CD8-positive, alpha-beta memory T cell (primary cell): ENCODE data around the gene PCDHGA4. TPM values are rescaled to one million over a fixed set of nuclear protein-coding genes. Genes with fewer than 3 reads are reported as not detected.
A peak's percentile ranks its signal among the peaks of the same experiment; 100 is the strongest.
"Not testable (repeated sequence)": the region's sequence is repeated elsewhere in the genome, so short reads cannot be mapped to it uniquely, and the experiment has no call there.

ENCODE experiments used
- CTCF ChIA-PET: fragments of 350-600 bp; sonication (Branson Sonifier 250); formaldehyde crosslinking; loops from one replicate; lab custom pipeline; 2021; ENCODE audit warnings: antibody characterized with exemption; lab: Charles Lee
- POLR2A ChIA-PET: fragments of 350-600 bp; sonication (Branson Sonifier 250); formaldehyde crosslinking; loops from one replicate; lab custom pipeline; 2021; ENCODE audit warnings: antibody characterized with exemption; lab: Charles Lee
- DNase-seq, 5 donors: peaks; one replicate each; pipeline versions ENCODE4 v3.0.0 to v3.0.0-alpha.2; 2020 to 2022; ENCODE audit warnings: mixed read lengths in 1 of 5
- H3K27ac ChIP-seq: one replicate; pipeline ENCODE4 v1.7.0; 2013; ENCODE audit warnings: low read depth, mild to moderate bottlenecking, low read length, moderate library complexity
- H3K27me3 ChIP-seq: 2 replicates; pipeline ENCODE4 v1.7.0; 2013; ENCODE audit warnings: low read length, mild to moderate bottlenecking; ENCODE audit not compliant: insufficient read depth, poor library complexity, severe bottlenecking
- H3K36me3 ChIP-seq: 2 replicates; pipeline ENCODE4 v1.7.0; 2013; ENCODE audit warnings: mild to moderate bottlenecking, low read length, moderate library complexity; ENCODE audit not compliant: insufficient read depth
- H3K4me1 ChIP-seq: 2 replicates; pipeline ENCODE4 v1.7.0; 2013; ENCODE audit warnings: mild to moderate bottlenecking, low read length, moderate library complexity; ENCODE audit not compliant: insufficient read depth
- H3K4me3 ChIP-seq: 2 replicates; pipeline ENCODE4 v1.7.0; 2013; ENCODE audit warnings: mild to moderate bottlenecking, low read length
- H3K9me3 ChIP-seq: 2 replicates; pipeline ENCODE4 v1.7.0; 2013; ENCODE audit warnings: mild to moderate bottlenecking, low read length
- H3K27ac Mint-ChIP-seq, 8 donors: one replicate each; pipeline ENCODE4 v1.8.0; 2020 to 2021; ENCODE audit warnings: mixed read lengths in 8 of 8, mild to moderate bottlenecking in 6 of 8, inconsistent platforms in 3 of 8, moderate library complexity in 3 of 8
- H3K27me3 Mint-ChIP-seq, 2 donors: one replicate each; pipeline ENCODE4 v1.8.0; 2020 to 2021; ENCODE audit warnings: mixed read lengths in 2 of 2, mild to moderate bottlenecking in 1 of 2, moderate library complexity in 1 of 2
- H3K36me3 Mint-ChIP-seq, 3 donors: one replicate each; pipeline ENCODE4 v1.8.0; 2020 to 2021; ENCODE audit warnings: mixed read lengths in 3 of 3, inconsistent platforms in 1 of 3, mild to moderate bottlenecking in 1 of 3
- H3K4me1 Mint-ChIP-seq, 3 donors: one replicate each; pipeline ENCODE4 v1.8.0; 2020 to 2021; ENCODE audit warnings: mixed read lengths in 3 of 3, inconsistent platforms in 1 of 3, mild to moderate bottlenecking in 1 of 3
- H3K4me3 Mint-ChIP-seq, 7 donors: one replicate each; pipeline ENCODE4 v1.8.0; 2020 to 2021; ENCODE audit warnings: mixed read lengths in 7 of 7, mild to moderate bottlenecking in 6 of 7, moderate library complexity in 4 of 7, inconsistent platforms in 2 of 7
- H3K9me3 Mint-ChIP-seq, 5 donors: one replicate each; pipeline ENCODE4 v1.8.0; 2020 to 2022; ENCODE audit warnings: mixed read lengths in 5 of 5, mild to moderate bottlenecking in 3 of 5, moderate library complexity in 2 of 5, inconsistent platforms in 1 of 5
- polyA plus RNA-seq: library from polyadenylated mRNA; unstranded; fragments of 300-500 nt; fragmentation: Illumina TruSeq; gene quantifications from one replicate; pipeline ENCODE4 v1.2.3, GENCODE V29; 2021
- total RNA-seq, 2 experiments: library from RNA; stranded (reverse); gene quantifications; one replicate each; pipeline ENCODE4 v1.2.3, GENCODE V29; 2021

PCDHGA4 gene
- total and polyA plus RNA-seq, 3 experiments from 2014 or later, result 0.09 to 0.16 TPM; not detected in 1

DNA sequence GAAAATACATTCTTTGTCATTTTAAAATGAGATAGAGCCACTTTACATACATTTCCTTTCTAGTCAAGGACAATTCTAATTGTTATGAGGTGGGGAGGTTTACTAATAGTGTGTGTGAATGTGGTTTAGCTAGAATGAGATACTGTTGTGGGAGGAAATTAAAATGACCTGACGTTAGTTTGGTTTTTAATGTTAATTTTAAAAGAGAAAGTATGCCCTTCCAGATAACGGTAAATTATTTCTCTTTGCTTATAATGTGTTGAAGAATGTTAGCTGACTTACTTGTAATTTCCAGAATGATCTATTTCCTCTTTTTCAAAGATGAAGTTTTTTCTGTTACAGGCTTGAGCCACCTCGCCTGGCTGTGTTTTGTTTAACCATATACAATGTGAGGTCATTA lies 32.6 kb upstream of the PCDHGA4 start:
- Histone ChIP-seq H3K4me1 (peaks cover 20% of the 10 kb centered on the region), H3K27ac (no peak overlapping the region), H3K27me3 (no peaks in the 10 kb centered on the region), H3K9me3 (peaks cover 39% of the 10 kb centered on the region), H3K36me3 (peaks cover 12% of the 10 kb centered on the region), H3K4me3 (no peak overlapping the region)
- peaks cover 19 to 37% (median 32%) of the 10 kb centered on the region in 3 donors for H3K36me3 Mint-ChIP-seq
- POLR2A ChIA-PET, result no interaction called here
- H3K4me3 Mint-ChIP-seq, result peak overlapping the region in 4 of 7 donors; percentile 16 to 91 (median 34)
- H3K27ac Mint-ChIP-seq, result peak overlapping the region in 2 of 8 donors; percentile 27 to 99
- CTCF ChIA-PET, result interaction anchor here (1.2 kb wide), 1 partner anchor 236 kb away, joined by 4 read pairs; no protein-coding TSS in a partner anchor
- peaks cover 38 to 72% (median 62%) of the 10 kb centered on the region in 5 donors for H3K9me3 Mint-ChIP-seq
- peaks cover 11 to 16% of the 10 kb centered on the region in 2 donors for H3K27me3 Mint-ChIP-seq
- H3K4me1 Mint-ChIP-seq, result peaks cover 35 to 57% (median 41%) of the 10 kb centered on the region in 3 donors
- no peak for DNase-seq

DNA sequence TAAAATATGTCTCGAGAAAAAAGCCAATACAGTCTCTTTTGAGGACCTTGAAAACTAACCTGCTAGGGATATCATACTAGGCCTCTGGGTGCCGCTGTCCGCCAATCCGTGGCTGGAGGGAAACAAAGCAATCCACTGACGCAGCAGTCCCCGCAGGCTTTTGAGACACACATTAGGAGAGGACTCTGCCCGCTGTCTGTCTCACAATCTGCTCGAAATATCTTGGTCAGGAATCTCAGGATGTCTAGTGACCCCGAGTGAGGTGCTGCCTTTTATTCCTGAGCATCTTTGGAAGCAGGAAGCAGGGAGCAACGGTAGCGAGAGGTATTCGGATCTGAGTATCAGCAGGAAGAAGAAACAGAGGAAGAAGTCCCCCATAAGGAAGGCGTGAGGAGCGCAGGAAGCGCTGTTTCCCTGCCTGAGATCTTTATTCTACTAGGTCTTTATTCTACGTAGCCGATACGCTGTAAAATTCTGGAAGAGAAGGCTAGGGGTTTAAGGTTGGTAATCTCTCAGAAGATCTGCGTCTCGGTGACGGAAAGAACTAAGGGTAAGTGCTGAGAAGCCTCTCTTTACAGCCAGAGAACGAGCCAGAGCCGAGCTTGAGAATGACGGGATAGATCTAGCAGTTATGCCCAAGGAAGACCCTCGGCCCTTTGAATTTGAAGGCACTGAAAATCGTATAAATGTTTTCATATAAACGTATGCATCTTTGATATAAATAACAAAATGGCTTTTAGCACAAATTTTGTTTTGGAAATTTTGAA lies 28.6 kb upstream of the PCDHGA4 start:
- CTCF ChIA-PET, result interaction anchor here (0.8 to 2.1 kb wide), 4 partner anchors 195 to 237 kb away, joined by 3 to 5 read pairs (median 4); no protein-coding TSS in a partner anchor
- H3K27ac ChIP-seq, result no peak overlapping the region
- H3K36me3 Mint-ChIP-seq, result peaks cover 2 to 4% (median 4%) of the 10 kb centered on the region in 3 donors
- peaks cover 35 to 51% of the 10 kb centered on the region in 2 donors for H3K27me3 Mint-ChIP-seq
- no peaks in the 10 kb centered on the region for H3K36me3 ChIP-seq
- H3K9me3 ChIP-seq, result peaks cover 13% of the 10 kb centered on the region
- peaks cover 8% of the 10 kb centered on the region for H3K4me1 ChIP-seq
- H3K4me1 Mint-ChIP-seq, result peaks cover 9 to 31% (median 12%) of the 10 kb centered on the region in 3 donors
- peak overlapping the region; percentile 60 for H3K4me3 ChIP-seq
- POLR2A ChIA-PET, result interaction anchor here (0.6 to 1.0 kb wide), 3 partner anchors 199 to 238 kb away, joined by 4 to 8 read pairs (median 4); no protein-coding TSS in a partner anchor
- H3K27ac Mint-ChIP-seq, result peak overlapping the region; percentile 25 to 96 (median 92)
- DNase-seq, result peak; percentile 22 to 79 (median 59)
- peaks cover 16 to 63% (median 52%) of the 10 kb centered on the region in 5 donors for H3K9me3 Mint-ChIP-seq
- peak overlapping the region; percentile 81 to 96 (median 94) for H3K4me3 Mint-ChIP-seq
- H3K27me3 ChIP-seq, result peaks cover 3% of the 10 kb centered on the region

DNA sequence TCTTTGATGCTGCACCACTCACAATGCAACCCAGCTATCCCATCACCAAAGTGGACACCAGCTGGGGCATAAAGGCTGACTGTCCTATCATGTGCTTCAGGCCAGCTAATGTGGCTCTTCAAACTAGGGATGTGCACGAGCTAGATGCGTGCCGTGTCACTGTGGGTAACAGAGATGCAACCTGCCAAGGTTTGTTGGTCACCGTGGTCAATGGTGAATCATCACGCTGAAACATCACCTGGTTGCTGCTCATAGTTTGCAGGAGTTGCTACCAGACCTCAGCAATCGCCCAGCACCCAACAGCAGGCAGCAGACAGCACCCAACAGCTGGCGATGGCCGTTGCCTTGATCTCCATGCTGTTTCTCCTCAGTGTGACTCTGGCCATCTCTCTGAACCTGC lies 26.6 kb upstream of the PCDHGA4 start:
- Histone ChIP-seq H3K9me3 (no peaks in the 10 kb centered on the region), H3K4me3 (no peak overlapping the region)

GRCh38 chr5:141330299-141331080 lies 24.3 kb upstream of the PCDHGA4 start, which contains the start of gene PCDHGA1:
PCDHGA1 (plus strand) TSS chr5:141330514.
- no peak within 1 kb of the TSS for H3K27ac ChIP-seq
- peaks cover 4 to 10% (median 5%) of the 10 kb centered on the region in 3 donors for H3K36me3 Mint-ChIP-seq
- peaks cover 3% of the 10 kb centered on the region for H3K27me3 ChIP-seq
- peak in 2 of 5 donors; percentile 8 to 51 for DNase-seq
- POLR2A ChIA-PET, result interaction anchor here (0.5 to 1.2 kb wide), 3 partner anchors 10 to 65 kb away, joined by 3 to 8 read pairs (median 6); partner anchors contain the start of gene TAF7
- H3K4me1 Mint-ChIP-seq, result peaks cover 9 to 18% (median 10%) of the 10 kb centered on the region in 3 donors
- no peak within 1 kb of the TSS for H3K27ac Mint-ChIP-seq
- H3K4me3 Mint-ChIP-seq, result peak within 1 kb of the TSS; percentile 18 to 78 (median 50)
- H3K9me3 ChIP-seq, result no peaks in the 10 kb centered on the region
- H3K9me3 Mint-ChIP-seq, result peaks cover 28 to 73% (median 65%) of the 10 kb centered on the region in 5 donors
- H3K27me3 Mint-ChIP-seq, result peaks cover 63 to 83% of the 10 kb centered on the region in 2 donors
- no peaks in the 10 kb centered on the region for H3K36me3 ChIP-seq
- H3K4me3 ChIP-seq, result no peak within 1 kb of the TSS
- peaks cover 4% of the 10 kb centered on the region for H3K4me1 ChIP-seq
- CTCF ChIA-PET, result interaction anchor here (1.0 to 3.5 kb wide), 8 partner anchors 9 to 237 kb away, joined by 3 to 28 read pairs (median 3); partner anchors contain the start of genes PCDHGB3 and TAF7

More for the DNA sequence above, 26.6 kb upstream of the PCDHGA4 start:
- Histone ChIP-seq H3K27me3 (peaks cover 3% of the 10 kb centered on the region), H3K36me3 (no peaks in the 10 kb centered on the region), H3K4me1 (peaks cover 4% of the 10 kb centered on the region), H3K27ac (no peak overlapping the region)
- H3K4me1 Mint-ChIP-seq, result peaks cover 9 to 18% (median 10%) of the 10 kb centered on the region in 3 donors
- H3K27me3 Mint-ChIP-seq, result peaks cover 46 to 64% of the 10 kb centered on the region in 2 donors
- no peak for DNase-seq
- POLR2A ChIA-PET, result interaction anchor here (1.0 kb wide), 1 partner anchor 8 kb away, joined by 3 read pairs; no protein-coding TSS in a partner anchor
- H3K27ac Mint-ChIP-seq, result no peak overlapping the region
- CTCF ChIA-PET, result interaction anchor here (1.0 to 3.5 kb wide), 3 partner anchors 9 to 236 kb away, joined by 4 to 28 read pairs (median 5); partner anchors contain the start of gene TAF7
- H3K4me3 Mint-ChIP-seq, result no peak overlapping the region
- H3K9me3 Mint-ChIP-seq, result peaks cover 14 to 58% (median 52%) of the 10 kb centered on the region in 5 donors
- H3K36me3 Mint-ChIP-seq, result peaks cover 1 to 6% (median 2%) of the 10 kb centered on the region in 3 donors

- H3K9me3 ChIP-seq, H3K4me1 Mint-ChIP-seq, H3K27ac ChIP-seq, H3K4me3 ChIP-seq, DNase-seq, H3K4me3 Mint-ChIP-seq, H3K27ac Mint-ChIP-seq, H3K27me3 ChIP-seq, POLR2A ChIA-PET, H3K36me3 ChIP-seq, H3K4me1 ChIP-seq: not testable (repeated sequence)
- H3K27me3 Mint-ChIP-seq, result peaks cover 73 to 86% of the 10 kb centered on the region in 2 donors
- H3K36me3 Mint-ChIP-seq, result peaks cover 4 to 20% (median 7%) of the 10 kb centered on the region in 3 donors
- CTCF ChIA-PET, result interaction anchor here (2.8 kb wide), 1 partner anchor 12 kb away, joined by 12 read pairs; the partner anchor contains the start of gene TAF7
- peaks cover 41 to 78% (median 74%) of the 10 kb centered on the region in 5 donors for H3K9me3 Mint-ChIP-seq
These were observed 22.2 kb upstream of the PCDHGA4 start for GRCh38 chr5:141332571-141332970.

DNA sequence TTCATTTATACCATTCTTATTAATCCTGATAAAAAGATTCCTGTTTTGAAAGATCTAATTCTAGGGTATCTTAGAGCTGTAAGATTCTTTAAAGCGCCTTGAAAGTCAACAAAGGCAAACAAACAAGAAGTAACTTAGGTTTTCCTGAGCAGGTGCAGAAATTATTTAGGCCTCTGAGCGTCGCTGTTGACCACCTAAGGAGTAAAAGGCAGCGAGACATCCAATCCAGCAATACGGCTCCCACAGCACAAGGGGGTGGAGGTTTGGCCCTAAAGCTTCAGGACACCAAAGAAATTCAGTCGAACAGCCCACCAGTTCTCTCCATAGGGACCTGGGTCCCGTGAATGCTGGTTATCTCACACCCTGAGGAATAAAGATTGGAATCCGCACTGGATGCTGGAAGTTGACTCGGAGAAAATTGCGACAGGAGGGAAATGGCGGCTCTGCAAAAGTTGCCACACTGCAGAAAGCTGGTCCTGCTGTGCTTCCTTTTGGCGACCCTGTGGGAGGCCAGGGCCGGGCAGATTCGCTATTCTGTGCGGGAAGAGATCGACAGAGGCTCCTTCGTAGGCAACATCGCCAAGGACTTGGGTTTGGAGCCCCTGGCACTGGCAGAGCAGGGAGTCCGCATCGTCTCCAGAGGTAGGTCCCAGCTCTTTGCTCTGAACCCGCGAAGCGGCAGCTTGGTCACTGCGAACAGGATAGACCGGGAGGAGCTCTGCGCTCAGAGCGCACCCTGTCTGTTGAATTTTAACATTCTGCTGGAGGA lies 16.1 kb upstream of the PCDHGA4 start, which contains the start of gene PCDHGA2:
Gene PCDHGA2 (plus strand): TSS at position 223 of the 769 bp plus-strand sequence.
- Histone ChIP-seq H3K27me3 (no peaks in the 10 kb centered on the region), H3K27ac (no peak within 1 kb of the TSS), H3K4me3 (no peak within 1 kb of the TSS), H3K9me3 (no peaks in the 10 kb centered on the region), H3K36me3 (no peaks in the 10 kb centered on the region), H3K4me1 (no peaks in the 10 kb centered on the region)
- no peak for DNase-seq
- peaks cover 40 to 80% (median 70%) of the 10 kb centered on the region in 5 donors for H3K9me3 Mint-ChIP-seq
- no peak within 1 kb of the TSS for H3K4me3 Mint-ChIP-seq
- no peaks in the 10 kb centered on the region for H3K4me1 Mint-ChIP-seq
- ChIA-PET CTCF (interaction anchor here (1.0 to 1.4 kb wide), 2 partner anchors 8 to 15 kb away, joined by 3 to 4 read pairs; partner anchors contain the start of gene PCDHGA1), POLR2A (no interaction called here)
- H3K27ac Mint-ChIP-seq, result peak within 1 kb of the TSS in 1 of 8 donors; percentile 5
- peaks cover 76 to 86% of the 10 kb centered on the region in 2 donors for H3K27me3 Mint-ChIP-seq
- peaks cover 3 to 16% (median 7%) of the 10 kb centered on the region in 3 donors for H3K36me3 Mint-ChIP-seq
